GM12874 (cell line): ENCODE data around the gene LRP6.

Experiments
- CTCF ChIP-seq: IDR thresholded peaks from 2 replicates; pipeline ENCODE4 v1.5.1; 2011; ENCODE audit warnings: low read depth, mild to moderate bottlenecking, control low read depth, low read length, moderate library complexity; ENCODE audit not compliant: insufficient read depth

The LRP6 gene

GRCh38 chr12:12265035-12265434, 1.8 kb downstream of the LRP6 start:
- TF ChIP-seq CTCF, result no peak

DNA sequence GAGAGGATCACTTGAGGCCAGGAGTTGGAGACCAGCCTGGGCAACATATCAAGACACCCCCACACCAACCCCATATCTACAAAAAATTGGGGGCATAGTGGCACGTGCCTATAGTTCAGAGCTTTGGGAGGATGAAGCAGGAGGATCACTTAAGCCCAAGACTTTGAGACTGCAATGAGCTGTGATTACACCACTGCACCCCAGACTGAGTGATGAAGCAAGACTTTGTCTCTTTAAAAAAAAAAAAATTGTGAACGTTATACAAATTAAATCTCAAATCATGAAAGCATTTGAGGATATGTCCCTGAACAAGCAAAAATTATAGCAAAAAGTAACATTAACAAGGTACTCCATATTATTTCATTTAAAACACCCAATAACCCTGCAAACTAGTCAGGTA, 2.9 kb downstream of the LRP6 start:
- no peak for TF ChIP-seq CTCF

GRCh38 chr12:12254553-12254952, 12.3 kb downstream of the LRP6 start:
- no peak for TF ChIP-seq CTCF

DNA sequence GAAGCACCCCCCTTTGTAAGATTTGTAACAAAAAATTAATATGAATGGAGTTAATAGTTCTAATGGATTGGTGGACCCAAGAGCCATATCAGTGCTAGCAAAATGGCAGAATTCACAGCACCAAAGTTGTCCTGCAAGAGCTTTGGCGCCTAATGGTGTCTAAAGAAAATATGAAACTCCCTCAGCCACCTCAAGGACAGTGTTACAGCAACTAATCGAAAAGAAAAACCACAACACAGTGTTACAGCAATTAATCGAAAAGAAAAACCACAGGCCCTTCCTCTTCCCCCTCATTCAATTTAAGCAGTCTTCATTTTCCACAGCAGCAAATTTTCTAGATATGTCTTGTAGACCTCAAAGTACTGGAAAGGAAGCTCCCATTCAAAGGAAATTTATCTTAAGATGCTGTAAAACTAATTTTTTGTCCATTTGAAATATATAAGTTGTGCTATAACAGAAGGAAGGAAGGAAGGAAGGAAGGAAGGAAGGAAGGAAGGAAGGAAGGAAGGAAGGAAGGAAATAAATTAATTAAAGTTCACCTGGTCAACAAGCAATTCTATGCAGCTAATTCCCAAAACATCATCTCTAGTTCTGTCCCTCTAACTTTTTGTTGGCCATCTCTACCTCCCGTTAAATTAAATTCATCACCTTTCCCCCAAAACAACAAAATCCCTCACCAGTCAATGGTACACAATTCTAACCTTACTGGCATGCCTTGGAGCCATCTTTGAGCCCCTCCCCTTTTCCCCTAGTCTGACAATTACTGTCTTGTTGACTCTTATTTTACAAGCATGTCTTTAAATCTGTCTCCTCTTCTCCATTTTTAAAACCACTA, 17.4 kb downstream of the LRP6 start:
- TF ChIP-seq CTCF, result no peak

- no peak for TF ChIP-seq CTCF
Measured at GRCh38 chr12:12247584-12247983, 19.3 kb downstream of the LRP6 start.

DNA sequence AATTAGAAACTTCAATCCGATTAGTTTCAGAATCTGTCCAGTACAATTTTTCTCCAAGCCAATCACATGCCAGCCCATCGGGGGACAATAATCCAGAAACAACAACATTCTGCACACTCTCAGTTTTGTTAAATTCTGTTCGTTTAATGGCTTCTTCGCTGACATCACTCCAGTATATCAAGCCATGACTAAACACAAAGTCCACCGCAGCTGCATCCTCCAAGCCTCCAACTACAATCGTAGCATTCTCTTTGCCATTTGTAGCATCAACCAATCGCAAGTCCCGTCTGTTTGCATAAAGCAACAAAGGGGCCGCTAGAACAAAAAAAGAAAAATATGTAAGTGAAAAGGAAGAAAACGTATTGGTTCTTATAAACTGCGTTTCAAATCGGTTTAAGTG, 22.5 kb downstream of the LRP6 start:
- no peak for TF ChIP-seq CTCF

GRCh38 chr12:12240662-12241340, 26.0 kb downstream of the LRP6 start:
- TF ChIP-seq CTCF, result no peak
